SH-SY5Y (cell line): ENCODE measurements around the gene LAMTOR2.

Source experiments
- GATA2 ChIP-seq: IDR thresholded peaks from 2 replicates; pipeline ENCODE4 v1.6.1; 2011; ENCODE audit warnings: mild to moderate bottlenecking, low read depth, low read length
- GATA3 ChIP-seq: IDR thresholded peaks from 2 replicates; pipeline ENCODE4 v1.6.1; 2011; ENCODE audit warnings: low read depth, mild to moderate bottlenecking, low read length, moderate library complexity

- TF ChIP-seq GATA2 (no peak), GATA3 (no peak)
Observed at GRCh38 chr1:156096640-156097391, 42.2 kb downstream of the LAMTOR2 start.
